ENCODE measurements around the gene KIF5C. TPM values are rescaled to one million over a fixed set of nuclear protein-coding genes. Genes with fewer than 3 reads are reported as not detected.
"Not testable (repeated sequence)": the region's sequence is repeated elsewhere in the genome, so short reads cannot be mapped to it uniquely, and the experiment has no call there.

Gene KIF5C
- total and polyA plus RNA-seq, 7 experiments from 2014 or later = 0.58 to 14.3 (median 5.1) TPM

DNA sequence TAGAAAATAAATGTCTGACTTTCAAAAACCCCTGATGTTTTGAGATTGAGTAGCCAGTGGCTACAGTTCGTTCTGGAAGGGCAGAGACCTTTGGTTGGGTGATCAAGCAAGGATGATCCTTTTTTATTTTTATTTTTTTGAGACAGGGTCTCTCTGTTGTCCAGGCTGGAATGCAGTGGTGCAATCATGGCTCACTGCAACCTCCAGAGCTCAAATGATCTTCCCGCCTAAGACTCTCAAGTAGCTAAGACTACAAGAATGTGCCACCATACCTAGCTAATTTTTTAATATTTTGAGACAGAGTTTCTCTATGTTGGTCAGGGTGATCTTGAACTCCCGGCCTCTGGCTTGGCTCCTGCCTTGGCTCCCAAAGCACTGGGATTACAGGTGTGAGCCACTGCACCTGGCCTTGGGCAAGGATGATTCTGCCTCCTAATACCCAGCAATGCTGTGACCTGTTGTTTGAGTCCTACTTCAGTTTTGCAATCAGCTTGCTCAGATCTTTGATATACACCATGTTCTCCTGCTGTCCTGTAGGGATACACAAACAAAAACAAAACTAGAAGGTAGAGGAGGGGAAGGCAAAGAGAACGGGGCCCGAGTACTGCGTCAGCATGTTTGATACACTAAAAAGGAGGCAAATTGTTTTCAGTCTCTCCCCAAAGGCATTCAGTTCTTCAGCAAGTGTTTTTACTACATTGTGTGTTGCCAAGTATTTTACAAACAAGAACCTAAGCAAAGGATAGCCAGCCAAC is 104.3 kb downstream of the KIF5C start:
- no peak for ATAC-seq
- no peaks in the 10 kb centered on the region for H3K4me1 ChIP-seq (ENCODE audit: control insufficient read depth in 2 of 2, insufficient read depth in 2 of 2, low read length in 2 of 2)
- Mint-ChIP-seq H3K27me3 (no peaks in the 10 kb centered on the region), H3K4me1 (peaks cover 0 to 6% (median 5%) of the 10 kb centered on the region in 7 donors), H3K36me3 (peaks cover 7 to 19% (median 13%) of the 10 kb centered on the region in 5 donors), H3K27ac (peak overlapping the region in 1 of 9 donors; percentile 1), H3K9me3 (peaks cover 0 to 4% (median 0%) of the 10 kb centered on the region in 11 donors), H3K4me3 (no peak overlapping the region)
- DNase-seq = no peak
- no peaks in the 10 kb centered on the region for H3K27me3 ChIP-seq (ENCODE audit: control insufficient read depth in 2 of 2, insufficient read depth in 2 of 2, low read length in 2 of 2)
- H3K36me3 ChIP-seq (ENCODE audit: control insufficient read depth in 2 of 3, insufficient read depth in 3 of 3, low read length in 3 of 3) = no peaks in the 10 kb centered on the region
- no peak overlapping the region for H3K4me3 ChIP-seq (ENCODE audit: low read length)
- intact Hi-C loops (cut with micrococcal nuclease) = no loop called here
- POLR2A ChIA-PET = no interaction called here
- CTCF ChIA-PET = no interaction called here
- no peaks in the 10 kb centered on the region for H3K9me3 ChIP-seq (ENCODE audit: control insufficient read depth in 2 of 3, low read length in 3 of 3)
- no peak overlapping the region for H3K27ac ChIP-seq (ENCODE audit: low read depth, low read length)

DNA sequence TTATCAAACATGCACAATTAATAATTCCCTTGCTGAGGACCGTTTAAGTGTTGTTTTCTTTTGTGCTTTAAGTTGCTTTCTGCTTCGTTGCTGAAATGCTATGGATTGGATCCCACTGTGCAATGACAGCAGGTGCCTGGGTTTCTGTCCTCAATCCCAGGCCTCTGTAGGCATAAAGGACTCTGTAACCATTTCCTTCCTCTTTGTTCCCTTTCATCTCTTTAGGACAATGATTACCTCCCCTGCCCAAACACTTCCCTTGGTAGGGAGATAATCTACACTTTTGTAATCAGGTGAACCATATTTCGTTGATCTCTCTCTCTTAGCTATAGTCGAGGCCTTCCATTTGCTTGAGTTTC is 104.9 kb downstream of the KIF5C start:
- DNase-seq (no peak), ATAC-seq (no peak)
- H3K4me1 ChIP-seq (ENCODE audit: control insufficient read depth in 2 of 2, insufficient read depth in 2 of 2, low read length in 2 of 2) = no peaks in the 10 kb centered on the region
- ChIA-PET POLR2A (no interaction called here), CTCF (no interaction called here)
- H3K9me3 ChIP-seq (ENCODE audit: control insufficient read depth in 2 of 3, low read length in 3 of 3) = no peaks in the 10 kb centered on the region
- no peak overlapping the region for H3K4me3 Mint-ChIP-seq
- no peaks in the 10 kb centered on the region for H3K27me3 Mint-ChIP-seq
- no peak overlapping the region for H3K27ac ChIP-seq (ENCODE audit: low read depth, low read length)
- no peaks in the 10 kb centered on the region for H3K36me3 ChIP-seq (ENCODE audit: control insufficient read depth in 2 of 3, insufficient read depth in 3 of 3, low read length in 3 of 3)
- H3K36me3 Mint-ChIP-seq = peaks cover 7 to 14% (median 13%) of the 10 kb centered on the region in 5 donors
- H3K4me1 Mint-ChIP-seq = peaks cover 0 to 6% (median 5%) of the 10 kb centered on the region in 7 donors
- intact Hi-C loops (cut with micrococcal nuclease) = no loop called here
- H3K27ac Mint-ChIP-seq = no peak overlapping the region
- H3K9me3 Mint-ChIP-seq = peaks cover 0 to 4% (median 0%) of the 10 kb centered on the region in 11 donors
- no peaks in the 10 kb centered on the region for H3K27me3 ChIP-seq (ENCODE audit: control insufficient read depth in 2 of 2, insufficient read depth in 2 of 2, low read length in 2 of 2)
- H3K4me3 ChIP-seq (ENCODE audit: low read length) = no peak overlapping the region

DNA sequence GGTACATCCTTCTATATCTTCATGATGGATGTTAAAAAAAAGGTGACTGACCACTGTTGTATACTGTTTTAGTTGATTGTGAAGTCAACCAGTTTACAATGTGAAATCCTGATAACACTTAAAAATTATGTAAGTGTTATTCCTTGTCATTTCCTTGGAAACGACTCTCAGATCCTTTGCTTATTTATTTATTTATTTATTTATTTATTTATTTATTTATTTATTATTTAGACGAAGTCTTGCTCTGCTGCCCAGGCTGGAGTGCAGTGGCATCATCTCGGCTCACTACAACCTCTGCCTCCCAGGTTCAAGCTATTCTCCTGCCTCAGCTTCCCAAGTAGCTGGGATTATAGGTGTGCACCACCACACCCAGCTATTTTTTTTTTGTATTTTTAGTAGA is 105.5 kb downstream of the KIF5C start:
- H3K9me3 ChIP-seq (ENCODE audit: control insufficient read depth in 2 of 3, low read length in 3 of 3); H3K27ac Mint-ChIP-seq; DNase-seq; ATAC-seq; intact Hi-C loops (cut with micrococcal nuclease); H3K27ac ChIP-seq (ENCODE audit: low read depth, low read length); CTCF ChIA-PET; H3K4me1 Mint-ChIP-seq; H3K4me3 Mint-ChIP-seq; H3K27me3 ChIP-seq (ENCODE audit: control insufficient read depth in 2 of 2, insufficient read depth in 2 of 2, low read length in 2 of 2); H3K36me3 ChIP-seq (ENCODE audit: control insufficient read depth in 2 of 3, insufficient read depth in 3 of 3, low read length in 3 of 3); H3K9me3 Mint-ChIP-seq; H3K4me3 ChIP-seq (ENCODE audit: low read length); H3K4me1 ChIP-seq (ENCODE audit: control insufficient read depth in 2 of 2, insufficient read depth in 2 of 2, low read length in 2 of 2); H3K27me3 Mint-ChIP-seq: not testable (repeated sequence)
- peaks cover 7 to 14% (median 13%) of the 10 kb centered on the region in 5 donors for H3K36me3 Mint-ChIP-seq
- POLR2A ChIA-PET = interaction anchor here (0.7 kb wide), 1 partner anchor 116 kb away, joined by 3 read pairs; no protein-coding TSS in a partner anchor

DNA sequence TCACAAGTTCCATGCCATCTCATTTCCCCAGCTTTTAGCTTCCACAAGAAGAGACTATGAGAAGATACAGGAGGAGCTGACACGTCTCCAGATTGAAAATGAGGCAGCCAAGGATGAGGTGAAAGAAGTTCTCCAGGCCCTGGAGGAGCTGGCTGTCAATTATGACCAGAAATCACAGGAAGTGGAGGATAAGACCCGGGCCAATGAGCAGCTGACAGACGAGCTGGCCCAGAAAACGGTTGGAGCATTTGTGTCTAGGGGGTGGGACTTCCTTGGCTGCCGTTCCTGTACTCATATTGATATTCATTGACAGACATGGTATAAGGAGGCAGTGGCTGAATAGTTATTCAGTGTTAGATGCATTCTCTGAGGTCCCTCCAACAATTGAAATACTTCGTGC is 106.3 kb downstream of the KIF5C start:
- DNase-seq = no peak
- Histone ChIP-seq H3K27ac (ENCODE audit: low read depth, low read length) (no peak overlapping the region), H3K4me3 (ENCODE audit: low read length) (no peak overlapping the region), H3K27me3 (ENCODE audit: control insufficient read depth in 2 of 2, insufficient read depth in 2 of 2, low read length in 2 of 2) (no peaks in the 10 kb centered on the region), H3K4me1 (ENCODE audit: control insufficient read depth in 2 of 2, insufficient read depth in 2 of 2, low read length in 2 of 2) (no peaks in the 10 kb centered on the region), H3K9me3 (ENCODE audit: control insufficient read depth in 2 of 3, low read length in 3 of 3) (no peaks in the 10 kb centered on the region), H3K36me3 (ENCODE audit: control insufficient read depth in 2 of 3, insufficient read depth in 3 of 3, low read length in 3 of 3) (no peaks in the 10 kb centered on the region)
- peaks cover 0 to 4% (median 0%) of the 10 kb centered on the region in 11 donors for H3K9me3 Mint-ChIP-seq
- H3K4me1 Mint-ChIP-seq = peaks cover 0 to 3% (median 0%) of the 10 kb centered on the region in 7 donors
- intact Hi-C loops (cut with micrococcal nuclease) = no loop called here
- CTCF ChIA-PET = no interaction called here
- no peaks in the 10 kb centered on the region for H3K27me3 Mint-ChIP-seq
- H3K4me3 Mint-ChIP-seq = no peak overlapping the region
- POLR2A ChIA-PET = no interaction called here
- no peak overlapping the region for H3K27ac Mint-ChIP-seq
- peaks cover 7 to 14% (median 13%) of the 10 kb centered on the region in 5 donors for H3K36me3 Mint-ChIP-seq
- ATAC-seq = no peak

DNA sequence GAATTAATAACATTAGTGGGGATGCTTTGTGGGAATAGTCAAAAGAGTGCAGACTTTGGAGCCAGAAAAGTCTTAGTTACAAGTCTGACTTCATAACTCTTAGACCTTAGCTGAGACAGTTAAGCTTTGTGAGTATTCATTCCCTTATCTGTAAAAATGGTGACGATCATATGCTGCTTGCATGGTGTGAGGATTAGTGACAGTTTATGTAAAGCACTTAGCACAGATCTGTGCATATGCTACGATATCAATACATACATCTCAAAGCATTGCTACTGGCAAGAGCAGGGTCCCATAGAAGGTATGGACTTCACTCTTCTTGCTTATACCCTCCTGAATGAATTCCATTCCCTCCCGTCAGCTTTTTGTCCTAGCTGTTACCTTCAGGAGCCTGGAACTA is 106.8 kb downstream of the KIF5C start:
- peaks cover 7 to 14% (median 13%) of the 10 kb centered on the region in 5 donors for H3K36me3 Mint-ChIP-seq
- no peaks in the 10 kb centered on the region for H3K27me3 Mint-ChIP-seq
- ChIA-PET POLR2A (no interaction called here), CTCF (no interaction called here)
- DNase-seq = no peak
- H3K4me1 Mint-ChIP-seq = peaks cover 0 to 3% (median 0%) of the 10 kb centered on the region in 7 donors
- no peak overlapping the region for H3K4me3 Mint-ChIP-seq
- H3K27me3 ChIP-seq (ENCODE audit: control insufficient read depth in 2 of 2, insufficient read depth in 2 of 2, low read length in 2 of 2) = no peaks in the 10 kb centered on the region
- H3K36me3 ChIP-seq (ENCODE audit: control insufficient read depth in 2 of 3, insufficient read depth in 3 of 3, low read length in 3 of 3) = no peaks in the 10 kb centered on the region
- H3K27ac ChIP-seq (ENCODE audit: low read depth, low read length) = no peak overlapping the region
- H3K9me3 ChIP-seq (ENCODE audit: control insufficient read depth in 2 of 3, low read length in 3 of 3) = no peaks in the 10 kb centered on the region
- intact Hi-C loops (cut with micrococcal nuclease) = no loop called here
- no peak overlapping the region for H3K4me3 ChIP-seq (ENCODE audit: low read length)
- no peak overlapping the region for H3K27ac Mint-ChIP-seq
- peaks cover 0 to 4% (median 0%) of the 10 kb centered on the region in 11 donors for H3K9me3 Mint-ChIP-seq
- no peaks in the 10 kb centered on the region for H3K4me1 ChIP-seq (ENCODE audit: control insufficient read depth in 2 of 2, insufficient read depth in 2 of 2, low read length in 2 of 2)
- ATAC-seq = no peak

- H3K4me3 ChIP-seq (ENCODE audit: low read length) = no peak overlapping the region
- H3K9me3 ChIP-seq (ENCODE audit: control insufficient read depth in 2 of 3, low read length in 3 of 3) = no peaks in the 10 kb centered on the region
- Mint-ChIP-seq H3K4me1 (peaks cover 0 to 3% (median 0%) of the 10 kb centered on the region in 7 donors), H3K27me3 (no peaks in the 10 kb centered on the region), H3K9me3 (peaks cover 0 to 4% (median 0%) of the 10 kb centered on the region in 11 donors), H3K4me3 (no peak overlapping the region), H3K36me3 (peaks cover 7 to 14% (median 13%) of the 10 kb centered on the region in 5 donors), H3K27ac (no peak overlapping the region)
- intact Hi-C loops (cut with micrococcal nuclease) = no loop called here
- no peaks in the 10 kb centered on the region for H3K27me3 ChIP-seq (ENCODE audit: control insufficient read depth in 2 of 2, insufficient read depth in 2 of 2, low read length in 2 of 2)
- no peak for DNase-seq
- no peaks in the 10 kb centered on the region for H3K4me1 ChIP-seq (ENCODE audit: control insufficient read depth in 2 of 2, insufficient read depth in 2 of 2, low read length in 2 of 2)
- H3K27ac ChIP-seq (ENCODE audit: low read depth, low read length) = no peak overlapping the region
- H3K36me3 ChIP-seq (ENCODE audit: control insufficient read depth in 2 of 3, insufficient read depth in 3 of 3, low read length in 3 of 3) = no peaks in the 10 kb centered on the region
- ChIA-PET POLR2A (no interaction called here), CTCF (no interaction called here)
- no peak for ATAC-seq
Observed at GRCh38 chr2:148982282-148982681, 107.3 kb downstream of the KIF5C start.

GRCh38 chr2:148983896-148984295 is 108.9 kb downstream of the KIF5C start:
- H3K4me1 ChIP-seq (ENCODE audit: control insufficient read depth in 2 of 2, insufficient read depth in 2 of 2, low read length in 2 of 2) = no peaks in the 10 kb centered on the region
- Mint-ChIP-seq H3K27me3 (no peaks in the 10 kb centered on the region), H3K4me1 (peaks cover 0 to 3% (median 0%) of the 10 kb centered on the region in 7 donors), H3K27ac (no peak overlapping the region), H3K36me3 (peaks cover 7 to 14% (median 13%) of the 10 kb centered on the region in 5 donors), H3K4me3 (no peak overlapping the region), H3K9me3 (peaks cover 0 to 4% (median 0%) of the 10 kb centered on the region in 11 donors)
- intact Hi-C loops (cut with micrococcal nuclease) = no loop called here
- POLR2A ChIA-PET = interaction anchor here (0.7 kb wide), 1 partner anchor 21 kb away, joined by 4 read pairs; no protein-coding TSS in a partner anchor
- CTCF ChIA-PET = no interaction called here
- H3K9me3 ChIP-seq (ENCODE audit: control insufficient read depth in 2 of 3, low read length in 3 of 3) = no peaks in the 10 kb centered on the region
- H3K36me3 ChIP-seq (ENCODE audit: control insufficient read depth in 2 of 3, insufficient read depth in 3 of 3, low read length in 3 of 3) = no peaks in the 10 kb centered on the region
- no peak overlapping the region for H3K4me3 ChIP-seq (ENCODE audit: low read length)
- no peaks in the 10 kb centered on the region for H3K27me3 ChIP-seq (ENCODE audit: control insufficient read depth in 2 of 2, insufficient read depth in 2 of 2, low read length in 2 of 2)
- DNase-seq (no peak), ATAC-seq (no peak)
- H3K27ac ChIP-seq (ENCODE audit: low read depth, low read length) = no peak overlapping the region
